NOMO-1 treated with dmso at 0.1 percent for 144 hours (cell line): ENCODE results near the gene RHO.

Experiments
- DNase-seq: peaks from one replicate; lab custom pipeline; 2025; ENCODE audit not compliant: unreplicated experiment; lab: John Stamatoyannopoulos, UW

Gene RHO

GRCh38 chr3:129519449-129519848 is 9.0 kb upstream of the RHO start:
- no peak for DNase-seq

GRCh38 chr3:129519896-129520715 is 8.3 kb upstream of the RHO start:
- DNase-seq, result no peak

- DNase-seq, result no peak
Measured at GRCh38 chr3:129520960-129521359, 7.5 kb upstream of the RHO start.

DNA sequence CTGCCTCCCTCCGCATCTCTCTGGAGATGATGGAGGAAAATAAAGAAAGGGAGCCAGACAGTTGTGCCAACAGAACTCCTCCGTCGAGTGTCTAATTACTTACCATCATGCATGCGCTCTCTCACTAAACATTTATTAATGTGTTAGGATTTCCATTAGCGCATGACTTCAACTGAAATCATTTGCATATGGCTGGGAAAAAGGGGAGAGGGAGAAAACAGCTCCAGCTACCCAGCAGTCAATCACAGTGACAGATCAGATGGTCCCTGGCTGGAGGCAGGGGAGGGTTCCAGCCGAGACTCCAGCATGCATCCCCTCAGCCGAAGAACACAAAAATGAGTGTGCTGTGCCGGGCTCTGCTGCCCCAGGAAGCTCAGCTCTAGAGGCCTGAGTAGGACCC is 6.8 kb upstream of the RHO start:
- no peak for DNase-seq

DNA sequence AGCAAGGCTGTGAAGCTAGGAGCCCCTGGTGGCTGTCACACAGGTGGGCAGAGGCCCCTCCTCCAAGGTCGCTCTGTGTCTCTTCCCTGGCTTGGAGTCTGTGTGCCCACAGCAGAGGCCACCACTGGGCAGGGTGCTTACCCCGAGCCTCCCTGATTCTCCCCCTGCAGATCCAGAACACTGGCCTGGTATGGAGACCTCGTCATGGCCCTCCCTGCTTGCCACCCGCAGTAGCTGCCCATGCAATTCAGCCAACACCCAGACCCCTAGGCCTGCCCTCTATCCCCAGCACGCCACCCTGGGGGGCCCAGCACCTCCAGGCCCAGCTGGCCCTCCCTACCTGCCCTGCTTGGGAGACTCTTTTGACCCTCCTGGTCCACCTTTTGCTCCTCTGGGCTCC is 5.5 kb upstream of the RHO start:
- DNase-seq, result no peak

- no peak for DNase-seq
Measured at GRCh38 chr3:129524081-129524480, 4.4 kb upstream of the RHO start.

GRCh38 chr3:129525341-129525968 is 3.0 kb upstream of the RHO start:
- DNase-seq, result no peak

DNA sequence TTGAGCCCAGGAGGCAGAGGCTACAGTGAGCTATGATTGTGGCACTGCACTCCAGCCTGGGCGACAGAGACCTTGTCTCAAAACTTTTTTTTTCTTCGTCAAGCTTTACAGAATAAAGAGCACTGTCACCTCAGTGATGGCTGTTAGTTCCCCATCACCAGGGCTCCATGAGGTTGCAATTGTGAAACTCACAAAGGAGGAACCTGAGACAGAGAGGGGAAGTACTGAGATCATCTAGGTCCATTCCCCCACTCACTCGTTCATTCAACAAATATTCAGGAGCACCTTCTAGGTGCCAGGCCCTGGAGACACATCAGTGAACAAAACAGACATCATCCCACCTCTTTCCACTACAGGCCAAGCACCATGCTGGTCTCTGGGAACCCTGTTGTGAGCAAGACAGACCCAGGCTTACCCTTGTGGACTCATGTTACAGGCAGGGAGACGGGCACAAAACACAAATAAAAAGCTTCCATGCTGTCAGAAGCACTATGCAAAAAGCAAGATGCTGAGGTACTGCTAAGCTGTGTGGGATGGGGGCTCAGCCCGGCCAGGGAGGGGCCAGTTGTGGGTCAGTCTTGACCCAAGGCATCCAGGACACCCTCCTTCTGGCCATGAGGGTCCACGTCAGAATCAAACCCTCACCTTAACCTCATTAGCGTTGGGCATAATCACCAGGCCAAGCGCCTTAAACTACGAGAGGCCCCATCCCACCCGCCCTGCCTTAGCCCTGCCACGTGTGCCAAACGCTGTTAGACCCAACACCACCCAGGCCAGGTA is 2.1 kb upstream of the RHO start:
- peak; percentile 93 for DNase-seq

GRCh38 chr3:129527262-129527661 is 1.2 kb upstream of the RHO start:
- no peak for DNase-seq

DNA sequence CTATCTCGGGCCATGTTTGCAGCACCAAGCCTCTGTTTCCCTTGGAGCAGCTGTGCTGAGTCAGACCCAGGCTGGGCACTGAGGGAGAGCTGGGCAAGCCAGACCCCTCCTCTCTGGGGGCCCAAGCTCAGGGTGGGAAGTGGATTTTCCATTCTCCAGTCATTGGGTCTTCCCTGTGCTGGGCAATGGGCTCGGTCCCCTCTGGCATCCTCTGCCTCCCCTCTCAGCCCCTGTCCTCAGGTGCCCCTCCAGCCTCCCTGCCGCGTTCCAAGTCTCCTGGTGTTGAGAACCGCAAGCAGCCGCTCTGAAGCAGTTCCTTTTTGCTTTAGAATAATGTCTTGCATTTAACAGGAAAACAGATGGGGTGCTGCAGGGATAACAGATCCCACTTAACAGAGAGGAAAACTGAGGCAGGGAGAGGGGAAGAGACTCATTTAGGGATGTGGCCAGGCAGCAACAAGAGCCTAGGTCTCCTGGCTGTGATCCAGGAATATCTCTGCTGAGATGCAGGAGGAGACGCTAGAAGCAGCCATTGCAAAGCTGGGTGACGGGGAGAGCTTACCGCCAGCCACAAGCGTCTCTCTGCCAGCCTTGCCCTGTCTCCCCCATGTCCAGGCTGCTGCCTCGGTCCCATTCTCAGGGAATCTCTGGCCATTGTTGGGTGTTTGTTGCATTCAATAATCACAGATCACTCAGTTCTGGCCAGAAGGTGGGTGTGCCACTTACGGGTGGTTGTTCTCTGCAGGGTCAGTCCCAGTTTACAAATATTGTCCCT is 1.2 kb downstream of the RHO start:
- DNase-seq, result no peak

GRCh38 chr3:129530251-129530791 is 1.9 kb downstream of the RHO start:
- no peak for DNase-seq

DNA sequence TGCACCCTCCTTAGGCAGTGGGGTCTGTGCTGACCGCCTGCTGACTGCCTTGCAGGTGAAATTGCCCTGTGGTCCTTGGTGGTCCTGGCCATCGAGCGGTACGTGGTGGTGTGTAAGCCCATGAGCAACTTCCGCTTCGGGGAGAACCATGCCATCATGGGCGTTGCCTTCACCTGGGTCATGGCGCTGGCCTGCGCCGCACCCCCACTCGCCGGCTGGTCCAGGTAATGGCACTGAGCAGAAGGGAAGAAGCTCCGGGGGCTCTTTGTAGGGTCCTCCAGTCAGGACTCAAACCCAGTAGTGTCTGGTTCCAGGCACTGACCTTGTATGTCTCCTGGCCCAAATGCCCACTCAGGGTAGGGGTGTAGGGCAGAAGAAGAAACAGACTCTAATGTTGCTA is 2.4 kb downstream of the RHO start:
- DNase-seq, result no peak

DNA sequence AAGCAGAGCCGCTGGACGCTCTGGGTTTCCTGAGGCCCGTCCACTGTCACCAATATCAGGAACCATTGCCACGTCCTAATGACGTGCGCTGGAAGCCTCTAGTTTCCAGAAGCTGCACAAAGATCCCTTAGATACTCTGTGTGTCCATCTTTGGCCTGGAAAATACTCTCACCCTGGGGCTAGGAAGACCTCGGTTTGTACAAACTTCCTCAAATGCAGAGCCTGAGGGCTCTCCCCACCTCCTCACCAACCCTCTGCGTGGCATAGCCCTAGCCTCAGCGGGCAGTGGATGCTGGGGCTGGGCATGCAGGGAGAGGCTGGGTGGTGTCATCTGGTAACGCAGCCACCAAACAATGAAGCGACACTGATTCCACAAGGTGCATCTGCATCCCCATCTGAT is 3.3 kb downstream of the RHO start:
- DNase-seq, result no peak

DNA sequence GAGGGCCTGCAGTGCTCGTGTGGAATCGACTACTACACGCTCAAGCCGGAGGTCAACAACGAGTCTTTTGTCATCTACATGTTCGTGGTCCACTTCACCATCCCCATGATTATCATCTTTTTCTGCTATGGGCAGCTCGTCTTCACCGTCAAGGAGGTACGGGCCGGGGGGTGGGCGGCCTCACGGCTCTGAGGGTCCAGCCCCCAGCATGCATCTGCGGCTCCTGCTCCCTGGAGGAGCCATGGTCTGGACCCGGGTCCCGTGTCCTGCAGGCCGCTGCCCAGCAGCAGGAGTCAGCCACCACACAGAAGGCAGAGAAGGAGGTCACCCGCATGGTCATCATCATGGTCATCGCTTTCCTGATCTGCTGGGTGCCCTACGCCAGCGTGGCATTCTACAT is 3.8 kb downstream of the RHO start:
- DNase-seq, result no peak

DNA sequence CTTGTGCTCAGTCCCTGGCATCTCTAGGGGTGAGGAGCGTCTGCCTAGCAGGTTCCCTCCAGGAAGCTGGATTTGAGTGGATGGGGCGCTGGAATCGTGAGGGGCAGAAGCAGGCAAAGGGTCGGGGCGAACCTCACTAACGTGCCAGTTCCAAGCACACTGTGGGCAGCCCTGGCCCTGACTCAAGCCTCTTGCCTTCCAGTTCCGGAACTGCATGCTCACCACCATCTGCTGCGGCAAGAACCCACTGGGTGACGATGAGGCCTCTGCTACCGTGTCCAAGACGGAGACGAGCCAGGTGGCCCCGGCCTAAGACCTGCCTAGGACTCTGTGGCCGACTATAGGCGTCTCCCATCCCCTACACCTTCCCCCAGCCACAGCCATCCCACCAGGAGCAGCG is 5.0 kb downstream of the RHO start:
- DNase-seq, result no peak

- DNase-seq, result no peak
Measured at GRCh38 chr3:129534428-129535027, 6.1 kb downstream of the RHO start.

DNA sequence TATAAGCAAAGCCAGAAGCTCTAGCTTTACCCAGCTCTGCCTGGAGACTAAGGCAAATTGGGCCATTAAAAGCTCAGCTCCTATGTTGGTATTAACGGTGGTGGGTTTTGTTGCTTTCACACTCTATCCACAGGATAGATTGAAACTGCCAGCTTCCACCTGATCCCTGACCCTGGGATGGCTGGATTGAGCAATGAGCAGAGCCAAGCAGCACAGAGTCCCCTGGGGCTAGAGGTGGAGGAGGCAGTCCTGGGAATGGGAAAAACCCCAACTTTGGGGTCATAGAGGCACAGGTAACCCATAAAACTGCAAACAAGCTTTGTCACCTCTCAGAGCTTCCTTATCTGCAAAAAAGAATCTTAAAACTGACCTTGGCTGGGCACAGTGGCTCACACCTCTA is 6.6 kb downstream of the RHO start:
- DNase-seq, result no peak

DNA sequence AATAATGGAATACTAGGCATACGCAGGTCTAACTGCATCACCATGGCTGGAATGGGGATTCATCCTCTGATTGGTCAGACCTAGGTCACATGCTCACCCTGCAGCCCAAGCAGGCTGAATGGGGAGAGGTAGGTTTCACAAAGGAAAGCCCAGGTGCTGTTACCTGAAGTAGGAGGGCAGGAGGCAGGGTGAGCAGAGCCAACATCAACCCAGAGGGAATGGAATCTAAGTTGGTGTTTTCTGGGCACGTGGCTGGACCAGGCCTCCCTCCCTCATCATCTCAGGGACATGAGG is 7.9 kb downstream of the RHO start:
- DNase-seq, result no peak

DNA sequence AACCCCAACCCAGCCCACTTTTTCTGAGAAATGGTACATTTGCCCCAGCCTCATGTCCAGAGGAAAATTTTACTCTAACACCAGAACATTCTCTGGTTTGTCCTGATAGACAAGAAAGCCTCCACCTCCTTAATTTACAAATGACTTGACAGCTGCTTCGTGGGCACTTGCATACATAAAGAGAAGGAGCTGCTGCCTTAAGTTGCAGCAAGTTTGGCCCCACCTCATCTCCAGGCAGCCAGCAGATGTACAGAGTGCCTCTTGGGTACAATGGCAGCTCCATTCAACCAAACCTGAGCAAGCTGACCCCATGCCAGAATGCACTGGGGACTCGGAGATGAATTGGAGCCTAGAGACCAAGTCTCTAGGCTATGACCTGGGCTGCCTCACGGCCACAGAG is 8.4 kb downstream of the RHO start:
- no peak for DNase-seq

DNA sequence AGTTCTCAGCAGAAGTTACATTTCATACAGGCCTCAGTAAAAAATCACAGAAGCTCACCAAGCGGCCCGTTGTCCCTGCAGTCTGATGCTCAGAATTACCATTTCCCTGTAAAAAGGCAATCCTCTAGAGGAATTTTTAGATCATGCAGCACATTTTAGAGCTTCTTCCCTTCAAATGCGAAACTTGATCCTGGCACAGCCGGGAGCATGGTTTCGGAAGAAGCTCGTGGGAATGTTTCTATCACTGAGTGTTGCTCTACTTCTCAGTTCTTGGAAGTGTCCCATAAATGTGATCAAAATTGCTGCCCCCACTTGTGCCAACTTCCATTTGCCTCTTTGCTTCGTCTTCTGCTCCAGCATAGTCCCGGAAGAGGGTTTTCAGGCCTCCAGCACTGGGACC is 10.8 kb downstream of the RHO start:
- no peak for DNase-seq
